ENCODE measurements around the gene INSR.
"Not testable (repeated sequence)": the region's sequence is repeated elsewhere in the genome, so short reads cannot be mapped to it uniquely, and the experiment has no call there.

The INSR gene

DNA sequence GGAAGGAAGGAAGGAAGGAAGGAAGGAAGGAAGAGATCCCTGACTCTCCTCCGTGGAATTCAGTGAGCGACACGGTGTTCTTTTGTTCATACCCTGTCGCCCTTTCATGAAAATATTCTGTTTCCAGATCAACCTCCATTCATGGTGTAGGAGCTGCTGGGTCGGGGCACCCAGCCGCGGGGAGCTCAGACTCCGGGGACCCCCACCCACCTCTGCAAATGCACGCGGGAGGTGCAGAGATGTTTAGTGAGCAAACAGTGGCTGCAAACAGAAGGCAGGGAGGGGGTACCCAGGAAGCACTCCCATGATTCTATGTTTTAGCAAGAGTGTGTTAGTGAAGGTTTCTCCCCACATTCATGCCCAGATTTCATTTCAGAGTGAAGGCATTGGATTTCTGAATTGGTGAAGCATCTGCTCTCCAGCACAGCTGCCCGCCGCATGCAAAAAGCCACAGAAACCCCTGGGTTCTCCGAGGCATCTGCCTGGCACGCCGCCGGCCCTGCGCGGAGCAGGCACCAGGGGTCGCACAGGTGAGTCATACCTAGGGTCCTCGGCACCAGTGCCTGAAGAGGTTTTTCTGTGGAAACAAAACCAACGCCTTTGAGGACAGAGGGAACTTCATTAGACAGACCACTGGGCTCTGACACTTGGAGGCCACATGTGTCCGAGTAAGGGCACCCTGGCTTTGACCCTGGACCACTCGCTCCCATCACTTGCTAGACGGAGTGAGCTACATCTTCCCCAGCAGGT, 144.1 kb downstream of the INSR start:
- no peak overlapping the region for H3K27ac ChIP-seq
- no peak for DNase-seq (ENCODE audit: low read depth, low spot score)

DNA sequence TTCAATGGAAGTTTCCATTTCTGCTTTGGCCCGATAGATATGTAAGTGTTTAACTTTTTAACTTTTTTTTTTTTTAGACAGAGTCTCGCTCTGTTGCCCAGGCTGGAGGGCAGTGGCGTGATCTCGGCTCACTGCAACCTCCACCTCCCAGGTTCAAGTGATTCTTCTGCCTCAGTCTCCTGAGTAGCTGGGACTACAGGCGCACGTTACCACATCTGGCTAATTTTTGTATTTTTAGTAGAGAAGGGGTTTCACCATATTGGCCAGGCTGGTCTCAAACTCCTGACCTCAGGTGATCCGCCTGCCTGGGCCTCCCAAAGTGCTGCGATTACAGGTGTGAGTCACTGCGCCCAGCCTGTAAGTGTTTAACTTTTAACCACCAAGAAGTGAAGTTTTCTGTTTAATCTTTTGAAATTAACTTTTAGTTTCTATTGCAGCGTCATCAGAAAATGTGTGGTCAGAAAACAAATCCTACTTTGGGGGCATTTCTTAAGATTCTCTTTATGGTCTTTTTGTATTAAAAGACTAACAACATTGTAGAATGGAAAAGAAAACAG, 147.0 kb downstream of the INSR start:
- not testable (repeated sequence) for DNase-seq (ENCODE audit: low read depth, low spot score)

DNA sequence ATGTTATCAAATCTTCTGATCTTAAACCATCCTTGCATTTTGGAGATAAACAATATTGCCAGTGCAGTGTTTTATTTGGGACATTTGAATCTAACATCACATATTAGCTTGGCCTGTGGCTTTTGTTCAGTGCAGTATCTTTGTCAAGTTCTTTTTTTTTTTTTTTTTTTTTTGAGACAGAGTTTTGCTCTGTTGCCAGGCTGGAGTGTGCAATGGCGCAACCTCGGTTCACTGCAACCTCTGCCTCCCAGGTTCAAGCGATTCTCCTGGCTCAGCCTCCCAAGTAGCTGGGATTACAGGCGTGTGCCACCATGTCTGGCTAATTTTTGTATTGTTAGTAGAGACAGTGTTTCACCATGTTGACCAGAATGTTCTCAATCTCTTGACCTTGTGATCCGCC, 148.1 kb downstream of the INSR start:
- DNase-seq (ENCODE audit: low read depth, low spot score); H3K27ac ChIP-seq: not testable (repeated sequence)

More for the DNA sequence above, 147.0 kb downstream of the INSR start:
- not testable (repeated sequence) for H3K27ac ChIP-seq

GRCh38 chr19:7145494-7145893, 148.7 kb downstream of the INSR start:
- H3K27ac ChIP-seq, result no peak overlapping the region
- DNase-seq (ENCODE audit: low read depth, low spot score), result peak; percentile 12

DNA sequence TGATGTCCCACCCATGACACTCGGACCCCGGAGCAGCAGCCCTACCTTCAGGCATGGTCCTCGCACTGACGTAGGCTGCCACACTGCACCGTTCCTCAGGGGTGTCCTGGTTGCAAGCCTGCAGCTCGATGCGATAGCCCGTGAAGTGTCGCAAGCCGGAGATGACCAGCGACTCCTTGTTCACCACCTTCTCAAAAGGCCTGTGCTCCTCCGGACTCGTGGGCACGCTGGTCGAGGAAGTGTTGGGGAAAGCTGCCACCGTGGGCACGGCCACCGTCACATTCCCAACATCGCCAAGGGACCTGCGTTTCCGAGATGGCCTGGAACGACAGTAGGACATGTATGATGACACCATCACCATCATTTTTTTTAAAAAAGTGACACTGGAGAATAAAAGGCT, 151.4 kb downstream of the INSR start:
- no peak overlapping the region for H3K27ac ChIP-seq
- no peak for DNase-seq (ENCODE audit: low read depth, low spot score)

DNA sequence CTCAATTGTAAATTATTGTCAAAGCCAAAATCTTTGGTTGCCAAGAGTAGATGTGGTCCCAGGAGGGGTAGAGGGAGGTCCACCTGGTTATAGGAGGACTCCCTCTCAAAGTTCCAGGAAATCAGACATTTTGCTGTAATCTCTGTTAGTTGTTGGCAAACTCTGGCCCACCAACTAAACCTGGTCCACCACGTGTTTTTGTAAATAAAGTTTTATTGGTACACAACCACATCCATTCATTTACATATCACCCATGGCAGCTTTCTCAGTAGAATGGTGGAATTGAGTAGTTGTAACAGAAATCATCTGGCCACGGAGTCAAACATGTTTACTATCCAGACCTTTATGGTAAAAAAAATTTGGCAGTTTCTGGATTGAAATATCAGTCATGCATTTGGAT, 154.1 kb downstream of the INSR start:
- no peak for DNase-seq (ENCODE audit: low read depth, low spot score)

GRCh38 chr19:7139095-7139494, 155.1 kb downstream of the INSR start:
- no peak for DNase-seq (ENCODE audit: low read depth, low spot score)
- H3K27ac ChIP-seq, result no peak overlapping the region

More for the DNA sequence above, 154.1 kb downstream of the INSR start:
- no peak overlapping the region for H3K27ac ChIP-seq

DNA sequence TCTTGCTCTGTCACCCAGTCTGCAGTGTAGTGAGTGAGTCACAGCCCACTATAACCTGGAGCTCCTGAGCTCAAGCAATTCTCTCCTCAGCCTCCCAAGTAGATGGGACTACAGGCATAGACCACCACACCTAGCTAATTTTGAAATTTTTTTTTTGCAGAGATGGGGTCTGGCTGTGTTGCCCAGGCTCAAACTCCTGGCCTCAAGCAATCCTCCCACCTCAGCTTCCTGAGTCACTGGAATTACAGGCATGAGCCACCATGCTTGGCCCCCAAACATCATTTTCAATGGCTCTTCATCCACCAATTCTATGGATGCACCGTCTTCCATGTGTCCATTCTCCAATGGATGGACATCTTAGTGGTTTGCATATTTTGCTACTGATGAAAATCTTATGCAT, 155.8 kb downstream of the INSR start:
- DNase-seq (ENCODE audit: low read depth, low spot score), result no peak
- H3K27ac ChIP-seq, result no peak overlapping the region

DNA sequence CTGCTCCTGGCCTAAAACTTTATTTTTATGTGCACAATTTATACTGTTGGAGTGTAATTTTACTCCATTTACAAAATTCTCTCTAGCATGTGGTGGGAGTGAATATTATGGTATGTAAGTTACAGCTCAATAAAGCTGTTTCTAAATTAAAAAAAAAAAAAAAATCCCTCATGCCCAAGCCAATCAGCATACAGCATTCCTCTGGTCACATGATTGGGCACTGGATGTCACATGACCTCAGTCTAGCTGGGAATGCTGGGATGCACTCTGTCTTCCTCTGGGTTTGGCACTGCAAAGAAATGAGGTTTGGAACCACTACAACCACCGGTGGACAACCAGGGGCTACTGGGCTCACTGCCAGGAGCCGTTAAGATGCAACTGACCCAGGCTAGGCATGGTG, 157.1 kb downstream of the INSR start:
- no peak for DNase-seq (ENCODE audit: low read depth, low spot score)
- no peak overlapping the region for H3K27ac ChIP-seq

GRCh38 chr19:7132054-7132453, 162.2 kb downstream of the INSR start:
- no peak overlapping the region for H3K27ac ChIP-seq
- no peak for DNase-seq (ENCODE audit: low read depth, low spot score)

DNA sequence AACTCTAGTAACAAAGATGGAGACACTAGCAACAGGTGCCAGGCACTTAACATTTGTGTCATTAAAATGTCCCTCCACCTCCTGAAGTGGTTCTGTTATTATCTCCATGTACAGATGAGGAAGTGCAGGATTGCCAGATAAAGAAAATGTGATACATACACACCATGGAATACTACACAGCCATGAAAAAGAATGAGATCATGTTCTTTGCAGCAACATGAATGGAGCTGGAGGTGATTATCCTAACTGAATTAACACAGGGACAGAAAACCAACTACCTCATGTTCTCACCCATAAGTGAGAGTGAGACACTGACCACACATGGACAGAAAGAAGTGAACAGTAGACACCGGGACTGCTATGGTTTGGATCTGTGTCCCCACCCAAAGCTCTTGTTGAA, 164.2 kb downstream of the INSR start:
- no peak overlapping the region for H3K27ac ChIP-seq
- DNase-seq (ENCODE audit: low read depth, low spot score), result no peak

DNA sequence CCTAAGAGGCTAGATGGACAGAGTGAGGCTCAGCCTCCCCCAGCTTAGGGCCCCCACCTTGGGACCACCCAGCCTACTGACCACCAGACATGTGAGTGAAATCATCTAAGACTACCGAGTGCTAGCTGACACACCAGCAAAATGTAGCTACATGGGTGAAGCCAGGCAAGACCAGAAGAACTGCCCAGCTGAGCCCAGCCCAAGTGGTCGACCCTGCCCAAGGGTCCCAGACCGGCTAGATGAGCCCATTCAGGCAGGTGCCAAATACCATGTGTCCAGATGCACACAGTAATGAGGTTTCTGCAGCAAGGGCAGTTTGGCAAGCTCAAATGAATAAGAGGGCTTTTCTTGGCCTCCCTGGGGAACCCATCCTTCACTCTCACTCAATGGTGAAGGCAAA, 168.1 kb downstream of the INSR start:
- no peak overlapping the region for H3K27ac ChIP-seq
- DNase-seq (ENCODE audit: low read depth, low spot score), result no peak

DNA sequence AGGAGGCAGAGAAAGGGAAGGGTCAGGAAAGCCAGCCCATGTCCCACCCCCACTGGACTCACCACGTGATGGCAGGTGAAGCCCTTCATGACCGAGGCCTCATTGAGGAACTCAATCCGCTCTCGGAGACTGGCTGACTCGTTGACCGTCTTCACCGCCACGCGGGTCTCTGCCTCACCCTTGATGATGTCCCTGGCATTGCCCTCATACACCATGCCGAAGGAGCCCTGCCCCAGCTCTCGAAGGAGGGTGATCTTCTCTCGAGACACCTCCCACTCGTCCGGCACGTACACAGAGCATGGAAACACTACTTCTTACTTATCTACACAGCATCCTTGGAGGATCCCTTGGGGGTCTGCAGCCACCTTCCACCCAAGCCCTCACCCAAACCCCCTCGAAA, 169.0 kb downstream of the INSR start:
- no peak overlapping the region for H3K27ac ChIP-seq
- DNase-seq (ENCODE audit: low read depth, low spot score), result no peak

DNA sequence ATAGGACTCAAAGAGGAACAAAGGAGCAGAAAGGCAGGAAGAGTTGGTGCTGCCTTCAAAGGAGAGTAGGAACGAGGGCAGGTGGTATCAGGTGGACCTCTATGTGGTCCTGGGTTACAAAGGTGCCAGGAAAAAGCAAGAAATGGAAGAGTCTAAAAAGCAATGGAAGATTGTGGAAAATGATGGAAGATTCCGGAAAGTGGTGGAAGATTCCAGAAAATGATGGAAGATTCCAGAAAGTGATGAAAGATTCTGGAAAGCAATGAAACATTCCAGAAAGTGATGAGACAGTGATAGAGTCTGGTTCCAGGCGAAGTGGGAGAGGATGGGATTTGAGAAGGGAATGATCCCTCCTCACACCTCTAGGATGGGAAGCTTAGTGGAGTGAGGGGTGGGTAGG, 169.4 kb downstream of the INSR start:
- DNase-seq (ENCODE audit: low read depth, low spot score), result no peak
- H3K27ac ChIP-seq, result no peak overlapping the region

DNA sequence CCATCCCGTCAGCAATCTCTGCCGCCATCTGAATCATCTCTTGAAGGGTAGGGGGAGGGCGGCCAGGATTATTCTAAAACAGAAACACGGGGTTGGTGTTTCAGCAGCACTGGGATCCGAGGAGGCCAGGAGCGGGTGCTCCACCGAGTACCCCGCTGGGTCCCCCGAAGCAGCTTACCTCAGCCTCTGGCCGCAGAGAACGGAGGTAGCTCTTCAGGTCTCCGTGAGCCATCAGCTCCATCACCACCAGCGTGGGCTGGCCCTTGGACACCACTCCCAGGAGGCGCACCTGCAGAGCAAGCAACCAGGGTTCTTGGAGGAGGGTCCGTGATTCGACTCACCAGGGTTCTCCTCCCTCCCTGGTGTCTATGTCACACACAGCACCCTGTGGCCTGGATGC, 171.5 kb downstream of the INSR start:
- no peak for DNase-seq (ENCODE audit: low read depth, low spot score)
- H3K27ac ChIP-seq, result no peak overlapping the region

- DNase-seq (ENCODE audit: low read depth, low spot score), result no peak
These were observed 173.7 kb downstream of the INSR start for GRCh38 chr19:7120499-7120898.

DNA sequence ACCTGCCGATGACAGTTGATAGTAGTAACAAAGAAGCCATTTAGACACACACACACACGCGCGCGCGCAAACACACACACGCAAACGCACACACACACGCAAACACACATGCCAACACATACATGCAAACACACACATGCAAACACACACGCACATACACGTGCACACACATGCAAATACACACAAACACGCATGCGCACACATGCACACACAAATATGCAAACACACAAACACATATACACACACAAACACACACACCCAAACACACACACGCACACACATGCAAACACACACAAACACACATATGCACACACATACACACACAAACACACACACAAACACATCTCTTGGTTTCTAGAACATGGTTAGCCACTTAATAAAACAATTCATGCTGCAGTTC, 174.6 kb downstream of the INSR start:
- no peak overlapping the region for H3K27ac ChIP-seq
- no peak for DNase-seq (ENCODE audit: low read depth, low spot score)

More at GRCh38 chr19:7120499-7120898, 173.7 kb downstream of the INSR start:
- H3K27ac ChIP-seq, result no peak overlapping the region

DNA sequence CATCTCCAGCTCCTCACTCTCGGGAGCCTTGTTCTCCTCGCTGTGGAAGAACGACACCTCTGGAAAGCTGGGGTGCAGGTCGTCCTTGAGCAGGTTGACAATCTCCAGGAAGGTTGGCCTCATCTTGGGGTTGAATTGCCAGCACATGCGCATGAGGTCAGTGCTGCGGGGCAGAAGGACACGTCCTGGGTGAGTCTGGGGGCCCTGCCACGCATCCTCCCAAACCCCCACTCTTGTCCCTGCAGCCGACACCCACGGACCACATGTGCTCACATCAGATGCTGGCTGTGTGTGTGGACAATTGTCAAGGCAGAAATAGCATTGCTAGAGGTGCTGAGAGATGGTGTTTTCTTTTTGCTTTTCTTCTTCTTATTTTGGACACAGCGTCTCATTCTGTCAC, 177.0 kb downstream of the INSR start:
- no peak overlapping the region for H3K27ac ChIP-seq
- no peak for DNase-seq (ENCODE audit: low read depth, low spot score)

GRCh38 chr19:7115721-7116120, 178.5 kb downstream of the INSR start:
- no peak for DNase-seq (ENCODE audit: low read depth, low spot score)
- no peak overlapping the region for H3K27ac ChIP-seq

DNA sequence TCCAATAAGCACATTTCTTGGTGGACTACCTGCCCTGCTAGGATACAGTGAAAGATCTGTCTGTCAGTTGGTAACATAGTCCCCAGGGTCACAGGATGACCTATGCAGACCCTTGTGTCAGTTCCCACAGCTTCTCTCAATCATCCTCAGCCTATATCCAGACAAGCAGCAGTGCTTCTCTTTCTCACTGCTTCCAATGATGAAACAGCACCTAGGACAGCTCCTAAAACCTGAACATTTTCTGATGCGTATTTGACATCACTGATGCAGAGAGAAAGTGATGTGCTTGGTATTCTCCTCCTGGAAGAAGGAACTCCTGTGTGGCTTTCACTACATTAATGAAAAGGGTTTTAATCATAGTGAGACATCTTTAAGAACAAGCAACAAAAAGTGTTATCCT, 181.0 kb downstream of the INSR start:
- DNase-seq (ENCODE audit: low read depth, low spot score), result no peak
- no peak overlapping the region for H3K27ac ChIP-seq

DNA sequence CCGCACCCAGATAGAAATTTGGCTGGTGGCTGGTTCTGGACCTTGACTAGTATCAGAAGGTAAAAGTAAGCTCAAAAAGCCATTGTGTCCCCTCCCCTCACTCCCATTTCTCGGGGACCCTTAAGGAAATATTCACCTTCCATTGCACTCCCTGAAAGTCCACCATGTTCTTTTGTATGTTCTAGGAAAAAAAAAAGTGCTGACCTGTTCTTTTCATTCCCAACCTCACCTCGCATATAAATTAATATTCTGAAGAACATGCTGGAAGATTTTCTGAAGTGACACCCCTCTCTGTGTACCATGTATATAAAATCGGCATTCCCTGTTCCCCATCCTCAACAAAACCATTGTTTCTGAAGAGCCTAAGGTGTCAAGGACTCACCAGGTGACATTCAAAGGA, 181.5 kb downstream of the INSR start:
- no peak for DNase-seq (ENCODE audit: low read depth, low spot score)

GRCh38 chr19:7109678-7110289, 184.4 kb downstream of the INSR start:
- DNase-seq (ENCODE audit: low read depth, low spot score), result no peak
- H3K27ac ChIP-seq, result no peak overlapping the region

More for the DNA sequence above, 181.5 kb downstream of the INSR start:
- H3K27ac ChIP-seq, result no peak overlapping the region
